K562 (cell line): ENCODE measurements around the gene ZPBP. TPM values are rescaled to one million over a fixed set of nuclear protein-coding genes. Genes with fewer than 3 reads are reported as not detected.

ENCODE experiments used
- ATAC-seq: fragments of 200-7000 bp; cut with Tn5 transposase; 3 replicates; pipeline ENCODE4 v1.9.1; 2020; ENCODE audit warnings: moderate library complexity
- BruUV-seq: library from RNA; stranded (reverse); fragments of 400-500 nt; replicated peaks from 2 replicates; lab custom pipeline; 2021; lab: Mats Ljungman, UMichigan
- CTCF ChIA-PET: fragments of 300-600 bp; formaldehyde crosslinking; extraction: SDS; loops from one replicate; lab custom pipeline; 2021; ENCODE audit warnings: low intra/inter-chr PET ratio; lab: Yijun Ruan, JAX
- POLR2A ChIA-PET: fragments of 300-600, 350-650 bp; sonication (Branson Sonifier 250); formaldehyde crosslinking; extraction: SDS; loops from one replicate; lab custom pipeline; 2021; ENCODE audit warnings: antibody characterized with exemption, inconsistent platforms; lab: Yijun Ruan, JAX
- DNase-seq, 4 experiments: peaks; one replicate each; pipeline versions ENCODE4 v3.0.0 to v3.0.0-alpha.2; 2011 to 2018; ENCODE audit warnings: low spot score in 3 of 4, mixed read lengths in 3 of 4; ENCODE audit errors: extremely low read depth in 1 of 4
- FAIRE-seq: peaks from 2 replicates; lab custom pipeline; 2011; peaks lifted over from hg19 to GRCh38; lab: Jason Lieb, UNC
- H2AFZ ChIP-seq: 2 replicates; pipeline ENCODE4 v1.6.0; 2011; ENCODE audit warnings: low read depth, low read length, control low read depth, inconsistent platforms
- H3K27ac ChIP-seq: fragments of 200-600 bp; 3 replicates; pipeline ENCODE4 v1.8.0; 2011; ENCODE audit warnings: low read depth, mild to moderate bottlenecking, control low read depth, inconsistent platforms, low read length, moderate library complexity, mixed read lengths; ENCODE audit errors: extremely low read depth
- H3K27me3 ChIP-seq, 2 experiments: fragments of 300-600 bp in 1 of 2; 2 replicates in 1 of 2; 3 replicates in 1 of 2; pipeline versions ENCODE4 v1.6.0 to v1.8.0; 2011; ENCODE audit warnings: inconsistent platforms in 2 of 2, low read length in 2 of 2, mild to moderate bottlenecking in 1 of 2, mixed read lengths in 1 of 2, moderate library complexity in 1 of 2; ENCODE audit not compliant: control insufficient read depth in 2 of 2, insufficient read depth in 2 of 2
- H3K36me3 ChIP-seq: fragments of 300-600 bp; 3 replicates; pipeline ENCODE4 v1.8.0; 2011; ENCODE audit warnings: mild to moderate bottlenecking, low read length, inconsistent platforms; ENCODE audit not compliant: control insufficient read depth, insufficient read depth
- H3K4me1 ChIP-seq, 2 experiments: fragments of 200-600 bp in 1 of 2; replicated peaks in 1 of 2; 2 replicates in 1 of 2; 3 replicates in 1 of 2; pipeline versions ENCODE4 v1.5.1 to v1.8.0; 2011; ENCODE audit warnings: inconsistent platforms in 2 of 2, low read length in 2 of 2, mild to moderate bottlenecking in 1 of 2, mixed read lengths in 1 of 2, moderate library complexity in 1 of 2; ENCODE audit not compliant: control insufficient read depth in 2 of 2, insufficient read depth in 2 of 2
- H3K4me2 ChIP-seq: 2 replicates; pipeline ENCODE4 v1.6.1; 2011; ENCODE audit warnings: low read length, control low read depth, inconsistent platforms, mixed read lengths; ENCODE audit not compliant: insufficient read depth
- H3K4me3 ChIP-seq: fragments of 200-600 bp; sonication (generic), shearing (Covaris generic); 2 replicates; pipeline ENCODE4 v1.5.1; 2016; ENCODE audit warnings: control low read depth, inconsistent platforms
- H3K79me2 ChIP-seq: fragments of 200-600 bp; 3 replicates; pipeline ENCODE4 v1.8.0; 2011; ENCODE audit warnings: low read length, inconsistent platforms; ENCODE audit not compliant: control insufficient read depth, insufficient read depth
- H3K9ac ChIP-seq, 2 experiments: 2 replicates each; pipeline versions ENCODE4 v1.6.0 to v1.6.1; 2011; ENCODE audit warnings: low read depth in 2 of 2, low read length in 2 of 2, control low read depth in 1 of 2, inconsistent platforms in 1 of 2, mild to moderate bottlenecking in 1 of 2, mixed read lengths in 1 of 2; ENCODE audit not compliant: insufficient read depth in 1 of 2
- H3K9me1 ChIP-seq: one replicate; pipeline ENCODE4 v1.6.0; 2011; ENCODE audit warnings: inconsistent platforms, mild to moderate bottlenecking, low read length, moderate library complexity; ENCODE audit not compliant: control insufficient read depth, insufficient read depth
- H3K9me3 ChIP-seq: replicated peaks from 2 replicates; pipeline ENCODE4 v1.5.1; 2011; ENCODE audit warnings: low read depth, low read length, inconsistent platforms; ENCODE audit not compliant: control insufficient read depth, insufficient read depth
- H4K20me1 ChIP-seq: replicated peaks from 2 replicates; pipeline ENCODE4 v1.6.1; 2011; ENCODE audit warnings: low read length, inconsistent platforms, mixed read lengths; ENCODE audit not compliant: control insufficient read depth, insufficient read depth
- ATF7 ChIP-seq: fragments of 450-650 bp; IDR thresholded peaks from 2 replicates; pipeline ENCODE4 v1.7.1; 2014; ENCODE audit warnings: mild to moderate bottlenecking, moderate library complexity
- DMBX1 ChIP-seq: fragments of 250-450 bp; sonication (Bioruptor Pico); IDR thresholded peaks from 2 replicates; pipeline ENCODE4 v1.8.0; 2022; ENCODE audit warnings: inconsistent platforms, mild to moderate bottlenecking, moderate library complexity, borderline replicate concordance
- NCOA2 ChIP-seq, 2 experiments: fragments of 450-650 bp; IDR thresholded peaks; 2 replicates each; pipeline ENCODE4 v1.6.1; 2018; ENCODE audit warnings: mild to moderate bottlenecking in 2 of 2, moderate library complexity in 1 of 2; ENCODE audit not compliant: partially characterized antibody in 2 of 2
- POLR3G ChIP-seq: IDR thresholded peaks from 2 replicates; pipeline ENCODE4 v1.6.1; 2011; ENCODE audit not compliant: insufficient read length, insufficient replicate concordance; ENCODE audit errors: extremely low read depth
- THRAP3 ChIP-seq: fragments of 450-650 bp; IDR thresholded peaks from 2 replicates; pipeline ENCODE4 v1.6.1; 2016; ENCODE audit warnings: mild to moderate bottlenecking, inconsistent platforms, borderline replicate concordance
- ZNF23 ChIP-seq: fragments of 250-450 bp; sonication (Bioruptor Pico); IDR thresholded peaks from 2 replicates; pipeline ENCODE4 v1.4.0; 2020; ENCODE audit warnings: mild to moderate bottlenecking
- ZNF24 ChIP-seq: fragments of 450-650 bp; IDR thresholded peaks from 2 replicates; pipeline ENCODE4 v1.6.1; 2016
- WGBS: fragments of 100-300 bp; shearing (Covaris generic); methylation state at CpG from one replicate; pipeline ENCODE4 v1.1.6; 2016; ENCODE audit warnings: low coverage, mixed read lengths; ENCODE audit not compliant: insufficient coverage; ENCODE audit errors: missing lambda C conversion rate; 5-methylcytosine and 5-hydroxymethylcytosine counted together
- in situ Hi-C: fragments of 300-500 bp; cut with MboI; formaldehyde crosslinking; loops from 4 replicates; pipeline ENCODE4 v1.15.0; 2018; ENCODE audit warnings: inconsistent platforms, mixed read lengths
- intact Hi-C: fragments of 100-400 bp; cut with micrococcal nuclease; formaldehyde crosslinking; loops from 2 replicates; pipeline ENCODE4 v1.14.2; 2022
- polyA plus RNA-seq, 8 experiments: library from polyadenylated mRNA; depleted of rRNA in 4 of 8; stranded (reverse) in 5 of 8; unstranded in 3 of 8; fragments of >200 nt; fragmentation: Nextera tagmentation in 2 of 8; fragmentation: Illumina TruSeq in 1 of 8; extraction: Ambion mirVana in 2 of 8; extraction: Trizol in 1 of 8; gene quantifications; 2 replicates each; pipeline versions ENCODE4 v1.2.1 to v1.2.3, GENCODE V29; 2011 to 2014; ENCODE audit warnings: inconsistent platforms in 1 of 8, missing spikeins in 1 of 8
- total RNA-seq, 7 experiments: library from RNA; depleted of rRNA in 6 of 7; stranded (reverse); fragments of >200 nt in 6 of 7; fragmentation: Illumina TruSeq in 2 of 7; extraction: Trizol in 2 of 7; gene quantifications; 2 replicates each; pipeline versions ENCODE4 v1.2.1 to v1.2.3, GENCODE V29; 2011 to 2021; ENCODE audit warnings: low replicate concordance in 1 of 7

Gene ZPBP
- total and polyA plus RNA-seq, 9 of the 15 experiments (the other 6 are each of a cell fraction or from before 2014, with no cell fraction given) = not detected

DNA sequence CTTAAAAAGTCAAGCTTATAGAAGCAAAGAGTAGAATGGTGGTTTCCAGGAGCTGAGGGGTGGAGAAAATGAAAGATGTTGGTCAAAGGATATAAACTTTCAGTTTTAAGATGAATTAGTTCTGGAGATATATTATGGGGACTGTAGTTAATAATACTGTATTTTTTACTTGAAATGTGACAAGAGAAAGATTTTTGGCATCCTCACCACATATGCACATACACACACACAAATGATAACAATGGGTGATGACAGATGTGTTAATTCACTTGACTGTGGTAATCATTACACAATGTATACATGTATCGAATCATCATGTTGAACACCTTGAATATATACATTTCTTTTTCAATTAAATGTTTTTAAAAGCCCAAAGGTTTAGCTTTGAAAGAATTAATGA is 32.7 kb upstream of the ZPBP start:
- no peaks in the 10 kb centered on the region for H3K4me1 ChIP-seq
- no peaks in the 10 kb centered on the region for H3K9me1 ChIP-seq
- no peaks in the 10 kb centered on the region for H3K9me3 ChIP-seq
- DNase-seq = no peak
- no peak overlapping the region for H3K4me2 ChIP-seq
- H3K79me2 ChIP-seq = no peaks in the 10 kb centered on the region
- no peaks in the 10 kb centered on the region for H4K20me1 ChIP-seq
- no peak overlapping the region for H2AFZ ChIP-seq
- WGBS = 0% methylated on average over 1 of the region's 1 CpG
- in situ Hi-C loops = loop anchor here (25.0 kb wide), 1 partner anchor 1237 kb away; no protein-coding TSS in a partner anchor
- TF ChIP-seq NCOA2 (IDR thresholded peaks at IDR 0.05; ENCODE audit: partially characterized antibody in 2 of 2) (no peak), DMBX1 (CRISPR knock-in tag) (no peak), ZNF24 (no peak), THRAP3 (no peak), POLR3G (no peak), ZNF23 (CRISPR knock-in tag) (no peak), ATF7 (no peak)
- TF ChIP-seq, all 486 proteins: peak for 0
- H3K9ac ChIP-seq = no peak overlapping the region
- H3K27ac ChIP-seq = no peak overlapping the region
- H3K27me3 ChIP-seq = no peaks in the 10 kb centered on the region
- no TSS peak for BruUV-seq
- FAIRE-seq (no peak), ATAC-seq (no peak)
- CTCF ChIA-PET = interaction anchor here (0.7 kb wide), 1 partner anchor 16 kb away, joined by 5 read pairs; no protein-coding TSS in a partner anchor
- H3K36me3 ChIP-seq = no peaks in the 10 kb centered on the region
- POLR2A ChIA-PET = no interaction called here
- H3K4me3 ChIP-seq = no peak overlapping the region
- intact Hi-C loops = no loop called here
